ENCODE data around the gene LDAH.

Gene LDAH

DNA sequence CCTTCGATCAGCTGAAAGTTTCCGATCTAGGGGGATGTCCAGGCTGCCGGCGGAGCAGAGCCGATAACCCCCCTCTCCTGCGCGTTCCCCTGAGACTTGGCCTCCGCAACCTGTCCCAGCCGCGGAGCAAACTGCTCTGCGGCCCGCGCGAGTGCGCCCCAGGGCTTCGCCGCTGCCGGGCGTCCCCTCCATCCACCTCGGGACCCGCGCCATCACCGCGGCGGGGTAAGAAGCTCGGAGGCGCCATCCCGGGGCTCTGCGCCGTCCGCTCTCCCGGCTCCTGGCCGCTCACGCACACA lies 156.9 kb downstream of the LDAH start:
- no peak for DNase-seq

DNA sequence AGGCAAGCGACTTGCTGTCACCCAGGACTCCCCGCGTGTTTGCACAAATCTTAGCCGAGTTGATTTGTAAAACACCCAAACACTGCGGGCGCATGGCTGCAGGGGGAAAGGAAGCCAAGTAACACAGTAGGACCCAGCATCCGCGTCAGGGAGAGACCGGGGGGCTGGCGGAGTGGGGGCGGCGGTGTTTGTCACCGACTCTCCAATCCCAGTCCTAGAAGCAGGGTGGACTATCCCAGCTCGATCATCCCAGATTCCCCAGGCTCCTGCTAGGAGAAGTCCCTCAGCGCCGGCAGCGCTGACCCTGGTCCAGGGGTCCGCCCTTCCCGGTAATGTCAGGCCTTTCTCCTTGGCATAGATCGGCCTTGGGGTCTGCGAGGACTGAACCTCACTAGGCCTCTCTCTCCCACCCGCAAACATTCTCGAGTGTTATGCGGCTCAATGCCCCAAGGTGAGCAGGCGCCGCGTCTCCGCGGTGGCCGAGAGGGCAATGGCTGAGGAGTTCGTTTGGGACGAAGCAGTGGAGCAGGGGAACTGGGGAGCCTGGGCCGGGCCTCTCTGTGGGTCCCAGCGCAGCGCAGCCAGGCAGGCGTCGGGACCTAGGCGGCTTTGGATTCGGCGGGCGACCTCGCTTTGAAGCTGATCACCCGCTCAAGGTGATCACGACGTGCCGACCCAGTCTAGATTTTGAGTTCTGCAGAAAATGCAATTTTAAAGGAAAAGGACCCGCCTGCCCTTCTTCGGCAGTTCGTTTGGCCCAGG lies 157.5 kb downstream of the LDAH start:
- no peak for DNase-seq

GRCh38 chr2:20664431-20665242 lies 158.3 kb downstream of the LDAH start:
- DNase-seq = no peak

GRCh38 chr2:20664071-20664390 lies 158.9 kb downstream of the LDAH start:
- DNase-seq = no peak

DNA sequence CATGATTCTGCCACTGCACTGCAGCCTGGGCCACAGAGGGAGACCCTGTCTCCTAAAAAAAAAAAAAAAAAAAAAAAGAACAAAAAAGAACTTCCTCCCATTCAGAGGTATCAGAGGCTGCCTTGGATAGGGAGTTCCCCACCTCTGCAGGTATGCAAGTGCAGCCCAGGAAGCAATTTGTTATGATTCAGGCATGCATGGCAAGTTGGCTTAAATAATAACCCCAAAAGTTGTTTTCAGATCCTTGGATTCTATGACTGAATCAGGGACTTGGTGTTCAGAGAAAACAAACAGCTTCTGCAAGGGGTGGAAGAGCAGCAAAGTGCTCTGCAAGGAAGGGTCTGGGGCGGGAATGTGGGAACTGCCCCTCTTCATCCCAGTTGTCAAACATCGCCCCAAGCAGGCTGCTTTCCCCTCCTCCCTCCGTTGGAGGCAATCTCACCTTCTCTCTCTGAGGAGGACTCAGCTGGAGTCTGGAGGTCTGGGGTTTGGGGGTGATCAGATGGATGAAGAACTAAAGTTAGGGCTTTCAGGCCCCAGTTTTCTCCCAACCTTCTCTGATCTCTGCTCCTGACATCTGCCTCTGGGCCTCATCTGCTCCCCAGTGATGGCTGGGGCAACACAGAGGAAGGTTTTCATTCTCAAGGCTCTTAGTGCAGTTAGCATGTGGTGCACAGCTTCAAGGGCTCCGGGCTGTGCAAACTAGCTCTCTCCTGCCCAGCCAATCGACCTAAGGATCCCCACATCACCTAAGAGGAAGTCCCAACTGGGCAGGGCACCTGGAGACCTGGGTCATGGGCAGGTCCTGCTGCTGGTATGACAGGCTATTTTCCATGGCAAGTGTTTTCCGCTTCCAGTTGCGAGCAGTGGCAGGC lies 159.5 kb downstream of the LDAH start:
- DNase-seq = no peak

DNA sequence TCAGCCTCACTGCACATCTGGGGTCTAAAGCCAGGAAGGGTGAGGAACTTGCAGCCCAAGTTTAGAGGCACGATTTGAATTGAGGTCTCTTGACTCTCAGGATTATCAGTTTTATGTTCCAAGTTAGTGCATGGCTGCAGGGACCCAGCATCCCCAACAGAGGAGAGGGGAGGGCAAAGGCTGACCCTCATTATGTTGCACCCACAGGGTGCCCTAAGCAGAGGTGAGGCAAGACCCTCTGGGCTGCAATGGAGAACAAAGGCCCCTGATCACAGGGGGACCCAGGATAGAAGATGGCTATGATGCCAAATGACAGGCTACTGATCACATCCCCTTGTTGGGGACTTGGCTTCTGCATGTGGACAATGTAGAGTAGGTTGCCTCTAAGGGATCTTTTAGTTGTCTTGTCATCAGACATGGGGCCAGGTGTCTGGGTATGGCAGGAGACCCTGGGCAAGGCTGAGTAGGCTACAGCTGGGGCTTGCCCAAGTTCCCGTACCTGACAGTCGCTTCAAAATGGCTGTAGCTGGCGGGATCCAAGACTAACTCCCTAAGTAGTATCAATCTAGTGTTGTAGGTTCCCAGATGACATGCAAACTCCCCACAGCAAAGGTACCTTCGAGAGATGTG lies 160.5 kb downstream of the LDAH start:
- DNase-seq = no peak

GRCh38 chr2:20661421-20662307 lies 161.2 kb downstream of the LDAH start:
- peak; percentile 42 for DNase-seq

- DNase-seq = no peak
Observed at GRCh38 chr2:20660506-20661420, 162.1 kb downstream of the LDAH start.

DNA sequence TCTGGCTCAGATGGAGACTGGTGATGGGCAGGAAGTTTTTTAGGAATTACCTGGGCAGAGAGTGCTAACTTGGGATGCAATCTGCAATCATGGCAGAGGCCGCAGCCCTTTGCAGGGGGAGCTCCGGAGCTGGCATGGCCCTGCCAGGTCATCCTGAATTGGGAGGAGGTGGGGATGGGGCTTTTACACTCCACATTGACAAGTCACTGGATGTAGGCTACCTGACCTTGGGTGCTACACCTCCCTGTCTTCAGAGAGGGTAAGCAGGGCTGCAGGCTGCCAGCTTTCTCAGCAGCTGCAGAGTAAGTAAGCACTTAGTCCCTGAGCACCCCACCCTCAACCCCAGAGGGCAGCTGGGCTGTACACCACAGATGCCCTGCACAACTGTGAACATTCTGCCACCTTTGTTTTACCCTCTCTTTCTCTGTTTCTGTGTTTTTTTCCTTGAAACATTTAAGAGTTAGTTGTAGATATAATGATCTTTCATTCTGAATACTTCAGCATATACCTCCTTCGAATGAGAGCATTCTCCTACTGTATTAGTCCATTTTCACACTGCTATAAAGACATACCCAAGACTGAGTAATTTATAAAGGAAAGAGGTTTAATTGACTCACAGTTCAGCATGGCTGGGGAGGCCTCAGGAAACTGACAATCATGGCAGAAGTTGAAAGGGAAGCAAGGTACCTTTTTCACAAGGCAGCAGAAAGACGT lies 165.2 kb downstream of the LDAH start:
- no peak for DNase-seq

DNA sequence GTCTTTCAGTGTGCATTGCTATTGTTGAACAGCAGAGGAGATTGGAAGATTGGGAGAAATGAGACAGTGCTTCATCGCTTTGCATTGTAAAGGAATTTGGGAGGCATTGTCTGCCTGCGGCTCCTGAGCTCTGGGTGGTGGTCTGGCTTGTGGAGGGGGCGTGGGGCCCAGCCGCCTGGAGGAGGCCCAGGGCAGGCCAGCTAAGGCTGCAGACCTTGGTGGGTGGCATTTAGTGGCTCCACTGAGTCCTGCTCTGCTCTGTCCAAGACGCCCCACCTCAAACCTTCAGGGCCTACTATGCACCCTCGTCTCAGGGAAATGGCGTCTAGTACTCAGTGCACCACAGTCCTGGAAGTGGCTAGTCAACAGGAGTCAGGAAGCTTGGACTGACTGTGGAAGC lies 166.3 kb downstream of the LDAH start:
- DNase-seq = no peak

GRCh38 chr2:20654535-20654813 lies 168.4 kb downstream of the LDAH start:
- no peak for DNase-seq

DNA sequence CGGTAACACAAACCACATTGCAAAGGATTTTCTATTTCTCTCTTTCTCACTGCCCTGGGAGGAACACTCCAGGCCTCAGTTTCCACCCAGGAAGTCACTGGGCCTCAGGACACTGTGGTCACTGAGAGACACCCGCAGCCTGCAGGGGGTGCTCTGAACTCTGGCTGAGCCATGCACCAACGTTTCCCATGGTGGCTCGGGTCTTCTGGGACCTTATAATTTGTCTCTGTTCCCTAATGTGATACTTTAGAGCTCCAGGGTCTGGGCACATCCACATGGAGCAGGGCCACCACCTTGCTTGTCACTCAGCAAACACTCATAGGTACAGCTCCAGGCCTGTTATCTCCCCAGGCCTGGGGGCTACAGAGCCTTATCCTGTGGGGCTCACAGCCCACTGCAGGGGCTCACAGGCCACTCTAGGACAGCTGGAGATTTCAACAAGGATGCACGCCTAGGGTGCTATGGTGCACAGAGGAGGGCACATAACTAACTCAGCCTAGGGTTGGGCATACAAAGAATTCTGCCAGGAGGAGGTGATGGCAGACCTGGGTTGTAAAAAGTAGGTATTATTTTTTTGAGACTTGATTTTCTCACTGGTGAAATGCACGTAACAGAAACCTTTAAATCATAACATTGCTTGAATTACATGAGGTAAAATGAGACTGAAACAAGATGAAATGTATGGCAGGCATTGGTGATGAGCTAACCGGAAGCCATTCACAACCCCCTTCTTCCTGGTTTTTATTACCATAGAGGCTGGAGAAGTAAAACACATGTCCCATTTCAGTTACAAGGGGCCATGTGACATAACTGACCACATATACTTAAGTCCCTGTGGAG lies 169.0 kb downstream of the LDAH start:
- DNase-seq = no peak

GRCh38 chr2:20652673-20653575 lies 170.0 kb downstream of the LDAH start:
- no peak for DNase-seq

DNA sequence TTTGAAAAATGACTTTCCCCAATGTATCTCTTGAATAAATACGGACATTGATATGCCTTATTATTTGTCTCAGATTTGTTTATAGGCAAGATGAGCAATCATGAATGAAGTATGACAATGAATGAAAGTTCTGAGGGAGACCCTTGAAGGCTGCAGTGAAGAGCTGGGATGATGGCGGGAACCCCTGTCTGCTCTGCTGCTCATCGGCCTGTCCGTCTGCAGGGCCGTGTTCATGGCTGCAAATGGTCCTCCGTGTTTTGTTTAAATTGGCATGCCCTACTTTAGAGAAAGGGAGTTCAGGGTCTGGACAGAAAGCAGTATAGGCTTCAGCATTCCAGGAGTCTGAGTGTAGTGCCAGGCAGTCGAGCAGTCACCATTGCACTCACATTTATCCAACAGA lies 170.8 kb downstream of the LDAH start:
- no peak for DNase-seq

GRCh38 chr2:20651731-20652099 lies 171.2 kb downstream of the LDAH start:
- DNase-seq = no peak

DNA sequence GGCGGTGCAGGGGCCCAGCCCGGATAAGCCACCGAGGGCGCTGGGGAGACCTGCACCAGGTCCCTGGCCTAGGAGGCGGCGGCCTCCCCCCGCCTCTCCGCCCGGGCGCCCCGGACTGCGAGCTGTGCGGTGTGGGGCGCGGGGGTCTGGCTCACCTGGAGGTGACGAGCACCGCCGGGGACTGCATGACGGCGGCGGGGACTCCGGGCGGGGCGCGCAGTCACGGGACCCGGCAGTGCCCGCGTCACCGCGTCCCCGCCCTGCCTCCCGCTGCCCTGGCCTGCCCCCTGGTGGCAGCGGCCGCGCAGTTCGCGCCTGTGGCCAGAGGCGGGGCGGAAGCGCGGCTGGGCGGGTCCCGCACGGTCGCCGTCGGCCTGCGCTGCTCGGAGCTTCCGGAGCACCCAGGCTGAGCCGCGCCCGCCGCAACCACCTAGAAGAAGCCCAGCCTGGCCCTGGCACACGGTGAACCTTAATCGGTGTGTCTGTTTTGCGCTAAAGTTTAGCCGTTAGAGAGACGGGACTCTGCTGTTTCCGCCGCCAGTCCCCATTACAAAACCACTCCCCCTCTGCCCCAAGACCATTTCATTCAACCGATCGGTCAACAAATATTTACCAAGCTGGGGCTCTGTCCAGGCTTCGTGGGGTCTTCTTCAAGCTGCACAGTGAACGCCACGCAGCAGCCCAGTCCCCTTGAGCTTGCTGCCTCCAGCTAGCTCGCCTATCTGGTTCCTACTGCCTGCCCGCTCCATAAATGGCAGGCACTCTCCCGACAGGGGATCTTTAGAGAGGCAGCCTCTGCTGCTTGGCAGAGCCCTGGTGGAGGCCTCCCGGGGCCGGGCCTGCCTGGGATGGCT lies 171.8 kb downstream of the LDAH start, which contains the start of gene HS1BP3:
TSS of gene HS1BP3 (minus strand) at position 222 of the 854 bp plus-strand sequence. CDS start at position 187, 35 bp downstream.
- peak; percentile 81 for DNase-seq

- DNase-seq = no peak
Observed at GRCh38 chr2:20650393-20650876, 172.5 kb downstream of the LDAH start.

Data from GDM1 (cell line).